WERI-Rb-1 (cell line): ENCODE measurements around the gene SLC51B.
"Not testable (repeated sequence)": the region's sequence is repeated elsewhere in the genome, so short reads cannot be mapped to it uniquely, and the experiment has no call there.

Experiments used
- DNase-seq: peaks from one replicate; pipeline ENCODE4 v3.0.0-alpha.2; 2020
- H3K27ac ChIP-seq: fragments of 250-450 bp; sonication (Bioruptor Pico); 2 replicates; pipeline ENCODE4 v1.5.1; 2020; ENCODE audit warnings: mild to moderate bottlenecking, moderate library complexity
- H3K27me3 ChIP-seq: fragments of 250-450 bp; sonication (Bioruptor Pico); 2 replicates; pipeline ENCODE4 v1.5.1; 2021; ENCODE audit warnings: mild to moderate bottlenecking, low read depth, moderate library complexity; ENCODE audit not compliant: insufficient read depth, severe bottlenecking
- H3K36me3 ChIP-seq: fragments of 250-450 bp; sonication (Bioruptor Pico); 2 replicates; pipeline ENCODE4 v1.5.1; 2020; ENCODE audit warnings: mild to moderate bottlenecking, moderate library complexity
- H3K4me3 ChIP-seq: 2 replicates; pipeline ENCODE4 v1.5.1; 2011; ENCODE audit warnings: low read depth, mild to moderate bottlenecking, control low read depth, low read length
- H3K9me3 ChIP-seq: fragments of 250-450 bp; sonication (Bioruptor Pico); 2 replicates; pipeline ENCODE4 v1.5.1; 2021; ENCODE audit warnings: mild to moderate bottlenecking, moderate library complexity; ENCODE audit not compliant: severe bottlenecking
- CTCF ChIP-seq: IDR thresholded peaks from 2 replicates; pipeline ENCODE4 v1.5.1; 2011; ENCODE audit warnings: low read depth, mild to moderate bottlenecking, control low read depth, inconsistent platforms, low read length

Gene SLC51B

DNA sequence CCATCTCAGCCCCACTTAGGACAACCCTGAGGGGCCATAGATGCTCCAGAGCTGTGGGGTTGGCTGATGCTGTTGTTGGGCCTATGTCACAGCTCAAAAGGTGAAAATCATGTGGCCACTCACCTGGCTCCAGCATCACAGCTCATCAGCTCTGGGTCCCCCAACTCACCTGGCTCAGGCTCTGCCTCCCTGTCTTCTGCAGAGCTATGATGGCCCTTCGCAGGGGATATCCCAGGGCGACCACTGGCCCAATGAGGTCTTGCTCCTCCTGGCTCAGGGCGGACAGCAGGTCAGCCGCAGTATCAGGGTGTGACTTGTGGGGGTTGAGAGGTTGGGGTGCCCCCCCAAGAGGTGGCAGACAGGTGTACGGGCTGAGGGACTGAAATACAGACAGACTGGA is 54.1 kb downstream of the SLC51B start:
- Histone ChIP-seq H3K36me3 (peaks cover 9% of the 10 kb centered on the region), H3K9me3 (no peaks in the 10 kb centered on the region), H3K27ac (no peak overlapping the region), H3K27me3 (no peaks in the 10 kb centered on the region), H3K4me3 (no peak overlapping the region)
- DNase-seq, result no peak
- no peak for TF ChIP-seq CTCF

GRCh38 chr15:65099801-65100200 is 54.6 kb downstream of the SLC51B start:
- H3K27ac ChIP-seq, DNase-seq, H3K36me3 ChIP-seq, H3K9me3 ChIP-seq, H3K27me3 ChIP-seq, H3K4me3 ChIP-seq: not testable (repeated sequence)

DNA sequence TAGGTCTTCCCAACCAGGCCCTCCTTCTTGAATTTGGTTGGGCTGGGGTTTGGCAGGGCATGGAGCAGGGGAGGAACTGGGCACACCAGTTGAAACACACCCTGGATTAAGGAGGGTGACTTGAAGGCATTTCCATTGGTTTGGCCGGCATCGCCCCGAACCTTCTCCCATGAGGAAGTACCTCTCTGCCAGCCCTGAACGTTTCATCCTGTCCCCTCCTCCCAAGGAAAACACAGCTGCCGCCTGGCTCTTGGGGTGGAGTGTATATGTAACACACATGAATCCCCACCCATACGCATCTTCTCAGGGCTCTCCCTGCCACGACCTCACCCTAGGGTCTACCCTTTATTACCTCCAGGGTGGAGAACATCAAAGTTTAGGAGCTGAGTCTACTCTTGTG is 55.3 kb downstream of the SLC51B start:
- TF ChIP-seq CTCF, result no peak
- H3K27me3 ChIP-seq, result no peaks in the 10 kb centered on the region
- H3K4me3 ChIP-seq, result no peak overlapping the region
- H3K27ac ChIP-seq, result no peak overlapping the region
- H3K36me3 ChIP-seq, result peaks cover 9% of the 10 kb centered on the region
- no peak for DNase-seq
- H3K9me3 ChIP-seq, result no peaks in the 10 kb centered on the region

DNA sequence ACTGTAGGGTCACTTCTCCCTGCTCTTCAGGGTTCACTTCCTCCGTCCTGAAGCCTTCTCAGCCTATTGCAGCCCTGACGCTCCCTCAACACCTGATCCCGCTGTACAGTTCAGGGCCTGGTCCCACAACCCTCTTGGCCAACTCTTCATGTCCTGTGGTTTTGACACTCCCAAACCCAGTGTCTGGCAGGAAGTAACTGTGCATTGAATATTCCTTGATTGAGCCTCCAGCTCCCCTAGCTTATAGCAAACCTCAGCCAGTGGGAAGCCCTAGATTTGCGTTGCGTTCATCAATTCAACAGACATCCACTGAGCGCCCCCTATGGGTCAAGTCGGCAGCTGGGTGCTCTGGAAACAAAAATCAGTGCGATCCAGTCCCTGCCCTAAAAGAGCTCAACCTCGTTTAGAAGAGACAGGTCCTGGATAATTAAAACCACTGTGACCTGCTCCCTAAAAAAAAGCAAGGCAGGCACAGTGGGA is 56.3 kb downstream of the SLC51B start:
- DNase-seq, result peak; percentile 80
- no peaks in the 10 kb centered on the region for H3K27me3 ChIP-seq
- H3K27ac ChIP-seq, result no peak overlapping the region
- TF ChIP-seq CTCF, result peak; percentile 86
- H3K4me3 ChIP-seq, result no peak overlapping the region
- H3K36me3 ChIP-seq, result peaks cover 9% of the 10 kb centered on the region
- no peaks in the 10 kb centered on the region for H3K9me3 ChIP-seq

- peaks cover 9% of the 10 kb centered on the region for H3K36me3 ChIP-seq
- no peak for DNase-seq
- no peaks in the 10 kb centered on the region for H3K9me3 ChIP-seq
- no peaks in the 10 kb centered on the region for H3K27me3 ChIP-seq
- H3K4me3 ChIP-seq, result no peak overlapping the region
- TF ChIP-seq CTCF, result no peak
- H3K27ac ChIP-seq, result no peak overlapping the region
Measured at GRCh38 chr15:65101891-65102708, 56.9 kb downstream of the SLC51B start.

GRCh38 chr15:65102912-65103311 is 57.7 kb downstream of the SLC51B start:
- Histone ChIP-seq H3K36me3 (peaks cover 9% of the 10 kb centered on the region), H3K4me3 (no peak overlapping the region)
- TF ChIP-seq CTCF, result no peak

More at GRCh38 chr15:65102912-65103311, 57.7 kb downstream of the SLC51B start:
- H3K27ac ChIP-seq, result no peak overlapping the region
- no peaks in the 10 kb centered on the region for H3K27me3 ChIP-seq
- DNase-seq, result no peak
- no peaks in the 10 kb centered on the region for H3K9me3 ChIP-seq
